HG03060 (cell line): Measurements from ENCODE around the gene EPG5.
"Not testable (repeated sequence)": the region's sequence is repeated elsewhere in the genome, so short reads cannot be mapped to it uniquely, and the experiment has no call there.

ENCODE experiments used
- ATAC-seq: cut with Tn5 transposase; IDR thresholded peaks from one replicate; pipeline ENCODE4 v1.9.1; 2021; ENCODE audit warnings: low read depth, moderate number of reproducible peaks; ENCODE audit not compliant: unreplicated experiment

The EPG5 gene

DNA sequence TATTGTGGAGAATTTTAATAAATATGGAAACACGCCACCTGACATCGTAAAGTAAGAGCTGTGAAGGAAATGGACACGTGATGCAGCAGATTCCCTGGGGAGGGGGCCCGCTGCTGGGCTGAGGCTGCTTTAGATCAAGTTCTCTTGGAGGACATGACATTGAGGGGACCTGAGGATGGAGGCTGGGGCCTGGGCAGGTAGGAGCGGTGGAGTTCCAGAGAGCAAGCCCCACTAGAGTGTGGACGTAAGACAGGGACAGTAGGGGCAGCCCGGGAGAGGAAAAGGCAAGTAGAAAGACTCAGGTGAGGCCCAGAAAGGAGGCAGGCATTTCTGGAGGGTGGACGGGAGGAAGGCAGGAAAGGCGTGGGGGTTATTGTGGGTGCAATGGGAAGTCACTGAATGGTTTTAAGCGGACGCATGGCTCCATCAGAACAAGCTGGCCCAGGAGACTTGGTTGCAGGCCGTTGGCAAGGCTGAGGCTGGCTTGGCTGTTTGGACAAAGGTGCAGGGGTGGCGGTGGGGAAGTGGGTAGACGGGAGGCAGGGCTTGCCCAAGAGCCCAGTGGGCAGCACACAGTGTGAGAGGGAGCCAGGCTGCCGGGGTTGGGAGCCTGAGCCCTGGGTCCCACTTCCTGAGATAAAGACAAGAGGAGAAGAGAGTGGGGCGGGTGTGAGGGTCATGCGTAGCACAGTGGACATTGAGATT lies 125.9 kb downstream of the EPG5 start:
- ATAC-seq, result no peak

DNA sequence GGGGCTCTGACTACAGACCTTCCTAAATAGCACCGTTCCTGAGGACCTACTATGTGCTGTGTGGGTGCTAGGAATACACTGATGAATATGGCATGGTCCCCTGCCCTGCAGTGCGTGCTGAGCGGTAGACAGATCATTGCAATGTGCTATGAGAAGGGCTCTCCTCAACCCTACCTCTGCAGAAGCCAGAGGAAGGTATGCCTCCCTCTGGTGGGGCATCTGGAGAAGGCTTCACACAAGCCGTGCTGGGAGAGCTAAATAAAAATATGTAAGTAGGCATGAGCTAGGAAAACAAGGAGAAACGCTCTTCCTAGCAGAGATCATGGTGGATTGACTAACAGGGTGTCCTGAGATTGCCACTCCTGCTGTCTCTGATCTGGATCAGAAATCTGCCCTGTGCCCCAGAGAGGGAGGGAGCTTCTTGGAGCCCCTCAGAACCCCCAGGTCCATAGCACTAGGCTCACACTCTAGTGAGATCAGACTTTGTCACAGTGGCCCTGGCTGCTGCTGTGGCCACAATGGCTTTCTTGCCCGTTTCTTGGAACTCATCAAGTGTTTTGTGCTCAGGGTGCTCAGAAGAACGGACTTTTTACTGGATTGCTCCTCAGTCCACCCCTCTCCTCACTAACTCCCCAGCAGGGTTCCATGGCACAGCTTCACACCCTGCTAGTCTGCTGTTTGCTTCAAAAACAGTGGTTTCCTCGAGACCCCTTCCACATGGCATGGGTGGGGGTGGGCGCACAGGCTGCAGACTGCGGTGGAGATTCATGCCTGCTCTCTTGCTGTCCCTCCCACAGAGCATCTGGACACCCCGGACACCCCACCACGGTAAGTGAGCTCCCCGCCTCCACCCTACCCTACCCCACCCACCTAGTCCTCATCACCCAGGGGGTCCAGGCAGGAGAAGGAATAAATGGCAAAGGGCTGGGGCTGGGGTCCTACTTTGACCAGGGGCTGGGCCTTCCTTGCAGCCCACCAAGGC lies 127.4 kb downstream of the EPG5 start:
- ATAC-seq, result no peak

DNA sequence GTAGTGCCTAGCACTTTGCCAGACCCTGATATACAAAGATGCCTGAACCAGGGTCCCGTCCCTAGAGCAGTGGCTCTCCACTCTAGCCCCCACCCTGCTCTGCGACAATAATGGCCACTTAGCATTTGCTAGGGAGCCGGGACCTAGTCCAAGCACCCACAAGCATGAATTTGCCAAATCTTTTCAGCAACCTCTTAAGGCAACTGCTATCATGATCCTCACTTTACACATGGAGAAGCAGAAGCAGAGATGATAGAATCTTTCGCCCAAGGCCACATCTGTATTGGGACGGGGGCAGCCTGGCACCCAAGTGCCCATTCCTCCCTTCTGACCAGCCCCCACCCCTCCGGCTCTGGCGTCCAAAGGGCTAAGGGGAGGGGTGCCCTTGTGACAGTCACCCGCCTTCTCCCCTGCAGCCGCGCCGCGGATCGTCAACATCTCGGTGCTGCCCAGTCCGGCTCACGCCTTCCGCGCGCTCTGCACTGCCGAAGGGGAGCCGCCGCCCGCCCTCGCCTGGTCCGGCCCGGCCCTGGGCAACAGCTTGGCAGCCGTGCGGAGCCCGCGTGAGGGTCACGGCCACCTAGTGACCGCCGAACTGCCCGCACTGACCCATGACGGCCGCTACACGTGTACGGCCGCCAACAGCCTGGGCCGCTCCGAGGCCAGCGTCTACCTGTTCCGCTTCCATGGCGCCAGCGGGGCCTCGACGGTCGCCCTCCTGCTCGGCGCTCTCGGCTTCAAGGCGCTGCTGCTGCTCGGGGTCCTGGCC lies 128.6 kb downstream of the EPG5 start:
- no peak for ATAC-seq

DNA sequence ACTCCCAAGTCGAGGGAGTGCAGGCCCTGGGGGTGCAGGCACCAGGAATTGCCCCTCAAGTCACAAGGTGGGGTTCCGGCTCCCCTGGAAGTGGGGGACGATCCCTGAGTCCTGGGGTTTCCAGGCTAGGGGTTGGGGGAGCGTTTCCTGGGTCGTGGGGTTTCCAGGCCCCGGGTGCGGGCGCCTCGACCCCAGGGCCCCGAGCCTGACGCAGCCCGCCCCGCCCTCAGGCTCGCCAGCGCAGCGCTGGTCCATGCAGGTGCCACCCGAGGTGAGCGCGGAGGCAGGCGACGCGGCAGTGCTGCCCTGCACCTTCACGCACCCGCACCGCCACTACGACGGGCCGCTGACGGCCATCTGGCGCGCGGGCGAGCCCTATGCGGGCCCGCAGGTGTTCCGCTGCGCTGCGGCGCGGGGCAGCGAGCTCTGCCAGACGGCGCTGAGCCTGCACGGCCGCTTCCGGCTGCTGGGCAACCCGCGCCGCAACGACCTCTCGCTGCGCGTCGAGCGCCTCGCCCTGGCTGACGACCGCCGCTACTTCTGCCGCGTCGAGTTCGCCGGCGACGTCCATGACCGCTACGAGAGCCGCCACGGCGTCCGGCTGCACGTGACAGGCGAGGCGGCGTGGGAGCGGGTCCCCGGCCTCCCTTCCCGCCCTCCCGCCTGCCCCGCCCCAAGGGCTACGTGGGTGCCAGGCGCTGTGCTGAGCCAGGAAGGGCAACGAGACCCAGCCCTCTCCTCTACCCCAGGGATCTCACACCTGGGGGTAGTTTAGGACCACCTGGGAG lies 129.7 kb downstream of the EPG5 start:
- ATAC-seq, result no peak

DNA sequence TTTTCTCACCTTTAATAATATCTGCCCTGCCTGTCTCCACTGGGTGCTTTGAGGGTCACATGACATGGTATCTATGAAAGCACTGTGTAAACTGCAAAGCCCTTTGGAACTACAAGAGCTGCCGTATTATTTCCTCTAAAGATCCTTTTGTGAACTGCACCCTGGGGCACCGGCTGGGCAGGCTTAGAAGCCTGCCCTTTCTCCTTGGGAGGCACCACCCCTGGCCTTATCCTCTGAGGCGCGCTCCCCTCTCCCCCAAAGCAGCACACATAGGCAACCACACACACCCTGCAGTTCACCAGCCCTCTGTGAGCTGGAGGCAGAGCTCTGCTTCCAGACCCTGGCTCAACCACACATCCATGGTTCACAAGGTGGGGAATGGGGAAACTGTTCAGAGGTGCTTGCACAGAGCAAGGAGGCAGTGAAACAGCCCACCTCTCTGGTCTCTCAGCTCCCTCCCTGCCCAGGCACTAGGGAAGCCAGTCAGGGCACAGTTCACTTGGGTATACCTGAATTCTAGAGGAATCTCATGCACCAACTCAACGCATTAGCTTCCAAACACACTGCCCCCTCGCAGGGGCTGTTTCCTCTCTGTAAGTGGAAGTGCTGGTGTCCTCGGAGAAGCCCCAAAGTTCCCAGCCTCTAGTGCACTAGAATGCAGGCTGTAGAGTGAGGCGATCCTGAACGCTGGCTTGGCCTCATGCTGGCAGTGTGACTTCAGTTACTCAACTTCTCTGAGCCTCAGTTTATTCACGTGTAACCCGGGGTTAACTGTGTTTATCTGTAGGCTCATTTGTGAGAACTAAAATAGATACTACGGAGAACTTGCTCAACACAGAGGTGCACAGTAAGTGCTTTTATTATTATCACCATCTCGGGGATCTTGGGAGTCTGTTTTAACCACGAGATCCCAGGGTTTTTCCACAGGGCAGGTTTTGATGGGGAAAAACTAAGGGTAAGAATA lies 130.6 kb downstream of the EPG5 start:
- no peak for ATAC-seq

DNA sequence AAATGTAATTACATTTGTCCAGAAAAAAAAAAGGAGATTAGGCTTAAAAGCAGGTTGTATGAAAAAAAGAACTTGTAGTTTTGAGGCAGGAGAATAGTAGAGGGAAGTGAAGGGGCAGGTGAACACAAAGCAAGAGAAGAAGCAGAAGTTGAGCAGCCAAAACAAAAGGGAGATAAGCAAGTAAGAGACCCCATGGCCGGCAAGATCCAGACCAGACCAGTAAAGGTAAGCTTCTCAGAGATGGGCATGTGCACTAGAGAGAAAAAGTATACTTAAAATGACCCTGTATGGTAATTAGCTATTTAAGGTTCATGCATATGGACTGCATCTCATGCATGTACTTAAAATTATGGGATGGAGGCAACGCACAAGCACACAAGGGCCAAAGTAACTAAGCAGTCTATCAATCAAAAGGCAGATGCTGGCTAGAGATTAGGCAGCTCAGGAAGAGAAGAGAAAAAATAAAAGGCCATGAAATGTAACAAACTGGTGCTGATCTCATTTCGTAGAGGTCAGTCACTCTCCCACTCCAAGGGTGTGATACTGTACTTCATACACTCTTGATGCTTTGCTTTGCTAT lies 132.0 kb downstream of the EPG5 start:
- ATAC-seq, result no peak

DNA sequence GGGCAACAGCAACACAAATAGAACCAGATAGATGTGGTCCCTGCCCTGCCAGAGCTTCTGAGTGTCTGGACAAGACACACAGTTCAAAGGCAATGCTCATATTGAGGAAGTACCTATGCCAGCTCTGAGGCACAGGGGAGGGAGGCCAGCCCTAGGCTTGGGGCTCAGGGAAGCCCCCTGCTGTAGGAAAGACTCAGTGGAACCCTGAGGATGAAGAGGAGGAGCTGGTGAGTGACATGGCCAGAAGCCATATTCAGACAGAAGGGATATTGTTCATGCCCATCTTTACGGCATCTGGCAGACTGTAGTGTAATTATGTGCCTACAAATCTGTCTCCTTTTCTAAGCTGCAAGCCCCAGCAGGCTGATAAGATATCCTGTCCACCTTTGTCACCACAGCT lies 132.8 kb downstream of the EPG5 start:
- no peak for ATAC-seq

DNA sequence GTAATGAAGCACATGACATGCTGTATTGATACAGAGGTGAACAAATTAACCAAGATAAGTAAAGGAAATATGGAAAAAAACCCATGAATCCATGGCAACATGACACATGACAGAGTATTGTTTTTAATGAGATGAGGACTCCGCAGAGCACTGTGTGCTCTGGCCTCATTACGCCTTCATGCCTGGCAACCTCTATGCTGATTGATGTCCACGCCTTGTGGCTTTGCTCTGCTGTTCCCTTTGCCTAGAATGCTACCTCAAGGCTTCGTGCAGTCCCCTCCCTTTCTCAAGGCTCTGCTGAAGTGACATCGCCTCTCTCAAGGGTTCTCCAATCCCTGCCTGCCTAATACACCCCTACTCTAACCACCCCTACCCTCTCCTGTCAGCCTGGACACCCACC lies 133.3 kb downstream of the EPG5 start:
- ATAC-seq, result no peak

DNA sequence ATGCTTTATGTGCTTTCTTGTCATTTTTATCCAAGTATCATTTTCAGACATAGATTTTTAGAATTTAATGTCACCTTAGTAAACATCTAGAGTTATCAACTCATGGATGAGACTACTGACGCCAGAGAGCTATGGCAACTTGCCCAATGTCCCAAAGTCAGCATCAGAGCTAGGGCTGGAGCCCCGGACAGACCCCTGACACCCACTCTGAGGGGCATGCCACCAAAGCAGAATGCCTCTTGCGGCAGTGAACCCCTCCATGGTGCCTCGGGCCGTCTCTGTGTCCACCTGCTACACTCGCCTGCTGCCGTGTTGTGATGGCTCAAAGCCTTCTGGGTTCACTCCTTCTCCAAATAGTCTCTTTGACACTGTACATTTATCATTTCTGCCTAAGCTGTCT lies 136.2 kb downstream of the EPG5 start:
- no peak for ATAC-seq

DNA sequence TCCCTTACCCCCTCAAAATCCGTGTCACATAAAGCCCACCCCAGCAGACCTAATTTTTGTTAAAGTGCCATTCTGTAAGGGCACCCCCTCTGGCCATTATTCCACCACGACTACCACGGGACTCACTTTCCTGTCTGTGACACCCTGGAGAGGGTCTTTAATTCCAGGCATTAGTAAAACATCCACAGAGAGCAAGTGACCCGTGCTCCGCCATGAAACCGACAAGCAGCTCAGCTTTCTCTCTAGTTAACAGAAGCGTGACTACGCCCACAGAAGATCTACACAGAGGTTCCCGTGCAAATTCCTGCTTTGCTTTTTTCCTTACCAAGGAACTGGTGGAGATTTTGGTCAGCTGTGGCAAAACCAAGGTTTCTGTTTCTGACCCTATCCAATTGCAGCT lies 137.3 kb downstream of the EPG5 start:
- no peak for ATAC-seq

DNA sequence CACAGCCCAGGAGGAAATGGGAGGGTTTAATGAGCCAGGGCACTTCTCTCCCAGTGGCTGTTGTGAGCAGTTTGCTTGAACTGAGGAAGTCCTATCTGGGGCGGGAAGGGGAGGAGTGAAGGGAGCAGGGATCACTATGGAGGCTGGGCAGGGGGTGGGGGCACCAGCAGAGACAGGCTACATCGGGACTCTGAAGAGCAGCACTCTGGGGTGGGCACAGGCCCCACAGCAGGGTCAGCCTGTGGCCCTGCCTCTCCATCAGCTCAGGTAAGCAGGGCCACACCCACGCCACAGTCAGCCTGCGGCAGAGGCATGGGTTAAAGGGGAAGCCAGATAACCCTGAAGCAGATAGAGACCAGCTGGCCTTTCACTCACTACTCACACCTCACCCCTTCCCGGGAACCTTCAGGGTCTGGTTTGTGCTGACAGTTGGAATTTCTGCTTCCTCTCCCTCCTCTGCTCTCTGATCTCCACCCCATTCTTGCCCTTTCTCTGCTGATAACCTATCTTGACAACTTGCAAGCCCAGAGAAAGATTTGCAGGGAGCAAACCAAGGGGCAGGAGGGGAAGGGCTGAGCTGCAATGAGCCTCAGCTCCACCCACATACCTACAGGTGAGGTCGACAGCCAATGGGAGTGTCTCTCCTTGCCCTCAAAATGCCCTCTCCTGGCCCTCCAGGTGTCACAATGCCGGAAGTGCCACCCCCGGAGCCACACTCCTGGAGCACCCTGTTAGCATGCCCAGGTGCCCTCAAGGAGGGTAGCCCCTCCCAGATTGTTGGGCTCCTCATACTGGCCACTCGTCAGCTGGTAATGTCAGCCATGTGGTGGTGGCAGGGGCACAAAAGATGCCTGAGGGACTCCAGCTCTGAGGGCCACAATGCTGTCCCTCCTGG lies 138.0 kb downstream of the EPG5 start:
- ATAC-seq, result no peak

DNA sequence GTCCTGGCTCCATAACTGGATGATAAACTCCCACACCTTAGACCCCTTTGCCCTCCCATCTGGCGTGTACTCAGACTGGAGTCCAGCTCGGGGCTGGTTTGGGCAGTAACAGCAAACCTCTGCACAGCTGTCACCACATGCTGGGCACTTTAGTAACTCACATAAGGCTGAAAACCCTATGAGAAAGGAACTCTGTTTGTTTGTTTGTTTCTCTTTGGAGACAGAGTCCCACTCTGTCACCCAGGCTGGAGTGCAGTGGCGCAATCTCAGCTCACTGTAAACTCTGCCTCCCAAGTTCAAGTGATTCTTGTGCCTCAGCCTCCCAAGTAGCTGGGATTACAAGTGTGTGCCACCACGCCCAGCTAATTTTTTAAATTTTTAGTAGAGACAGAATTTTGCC lies 140.4 kb downstream of the EPG5 start:
- not testable (repeated sequence) for ATAC-seq

DNA sequence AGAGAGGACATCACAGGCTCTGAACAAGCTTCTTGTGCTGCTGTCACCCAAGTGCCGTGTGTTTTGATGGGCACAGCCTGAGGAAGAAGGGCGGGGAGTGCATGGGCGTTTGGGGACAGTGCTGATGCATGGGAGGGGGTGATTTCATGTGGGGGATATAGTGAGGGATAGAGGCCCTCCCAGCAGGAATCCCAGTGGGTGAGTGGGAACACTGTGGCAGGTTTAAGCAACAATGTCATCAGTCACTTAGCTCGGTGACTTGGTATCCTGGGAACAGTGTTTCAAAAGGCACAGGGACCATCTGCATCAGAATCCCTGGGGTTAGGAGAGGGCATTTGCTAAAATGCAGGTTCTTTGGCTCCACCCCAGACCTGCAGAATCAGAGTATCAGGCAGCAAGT lies 141.0 kb downstream of the EPG5 start:
- ATAC-seq, result no peak

DNA sequence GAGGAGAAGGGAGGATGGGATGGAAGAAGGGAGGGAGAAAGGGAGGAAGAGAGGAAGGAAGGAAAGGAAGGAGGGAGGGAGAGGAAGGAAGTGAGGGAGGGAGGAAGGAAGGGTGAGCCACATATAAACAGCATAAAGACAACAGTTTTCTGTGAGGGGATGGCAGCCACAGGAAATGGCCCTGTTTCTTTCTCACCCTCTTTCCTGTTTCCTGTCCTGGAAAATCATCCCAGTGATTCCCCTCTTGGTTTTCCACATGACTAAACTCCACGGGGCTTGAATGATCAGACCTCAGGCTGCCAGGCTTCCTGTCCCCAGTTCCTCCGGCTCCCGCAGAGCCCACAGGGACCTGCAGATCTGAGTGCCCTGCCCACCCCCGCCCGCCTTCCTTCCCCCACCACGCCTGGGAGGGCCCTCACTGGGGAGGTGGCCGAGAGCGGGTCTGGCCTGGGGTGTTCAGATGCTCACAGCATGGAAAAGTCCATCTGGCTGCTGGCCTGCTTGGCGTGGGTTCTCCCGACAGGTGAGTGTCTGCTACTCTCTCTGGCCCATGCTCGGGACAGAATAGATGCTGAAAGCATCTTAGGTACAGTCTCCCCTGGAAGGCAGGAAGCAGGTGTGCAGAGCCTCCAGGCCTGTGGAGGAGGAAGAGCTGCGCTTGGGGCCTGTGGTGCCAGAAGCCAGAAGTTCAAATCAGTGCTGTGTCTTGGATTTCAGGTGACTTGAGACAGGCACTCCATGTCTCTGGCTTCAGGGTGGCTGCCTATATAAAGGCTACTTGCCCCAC lies 141.7 kb downstream of the EPG5 start, which contains the start of gene SIGLEC15:
Gene SIGLEC15 (plus strand): TSS at position 418 of the 787 bp plus-strand sequence. CDS start 54 bp downstream, at position 472.
- no peak for ATAC-seq

DNA sequence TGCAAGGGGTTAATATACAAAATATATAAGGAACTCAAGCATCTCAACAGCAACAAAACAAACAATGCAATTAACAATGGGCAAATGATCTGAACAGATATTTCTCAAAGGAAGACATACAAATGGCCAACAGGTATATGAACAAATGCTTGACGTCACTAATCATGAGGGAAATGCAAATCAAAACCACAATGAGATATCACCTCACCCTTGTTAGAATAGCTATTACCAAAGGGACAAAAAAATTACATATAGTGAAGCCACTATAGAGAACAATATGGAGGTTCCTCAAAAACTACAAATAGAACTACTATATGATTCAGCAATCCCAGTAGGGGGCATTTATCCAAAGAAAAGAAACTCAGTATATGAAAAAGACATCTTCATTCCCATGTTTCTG lies 145.4 kb downstream of the EPG5 start:
- no peak for ATAC-seq

DNA sequence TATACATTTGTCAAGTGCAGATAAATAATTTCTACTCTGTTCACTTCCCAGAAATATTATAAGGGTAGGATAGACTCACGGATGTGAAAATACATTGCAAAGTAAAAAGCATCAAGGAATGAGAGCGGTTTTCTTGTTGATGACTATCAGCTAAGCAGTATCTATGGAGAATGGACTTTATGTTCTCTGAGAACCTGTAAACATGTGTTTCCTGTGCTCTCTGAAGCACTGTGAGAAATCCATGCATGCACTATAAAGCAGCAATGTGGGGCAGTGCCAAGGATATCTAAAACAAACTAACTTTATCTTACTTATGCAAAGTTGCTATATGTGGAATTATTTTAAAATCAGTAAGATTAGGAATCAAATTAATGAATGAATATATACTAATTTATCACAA lies 146.1 kb downstream of the EPG5 start:
- no peak for ATAC-seq
